H1 (cell line): ENCODE measurements around the gene LSR.

Source experiments
- CHD2 ChIP-seq: IDR thresholded peaks from 2 replicates; pipeline ENCODE4 v1.6.1; 2012; ENCODE audit warnings: low read length, improper control_type of control experiment
- CTCF ChIP-seq, 3 experiments: IDR thresholded peaks; 1 replicate in 2 of 3; 2 replicates in 1 of 3; pipeline versions ENCODE4 v1.5.1 to v1.6.1; 2011; ENCODE audit warnings: low read length in 3 of 3, mild to moderate bottlenecking in 3 of 3, inconsistent platforms in 2 of 3, low read depth in 1 of 3, moderate library complexity in 1 of 3; ENCODE audit not compliant: insufficient read depth in 1 of 3; ENCODE audit errors: control extremely low read depth in 1 of 3
- HDAC2 ChIP-seq, 2 experiments: fragments of 300-600 bp in 1 of 2; sonication (generic) in 1 of 2; IDR thresholded peaks; 2 replicates each; pipeline ENCODE4 v1.6.1; 2011 to 2012; ENCODE audit warnings: low read depth in 2 of 2, low read length in 2 of 2, mild to moderate bottlenecking in 2 of 2, moderate library complexity in 2 of 2, borderline replicate concordance in 1 of 2, inconsistent platforms in 1 of 2
- HDAC6 ChIP-seq: IDR thresholded peaks from one replicate; pipeline ENCODE4 v1.7.1; 2012; ENCODE audit warnings: low read depth, mild to moderate bottlenecking, inconsistent platforms, low read length, moderate library complexity
- JUN ChIP-seq: IDR thresholded peaks from 2 replicates; pipeline ENCODE4 v1.6.1; 2011; ENCODE audit warnings: low read depth, mild to moderate bottlenecking, improper control_type of control experiment, low read length
- MAFK ChIP-seq: IDR thresholded peaks from 2 replicates; pipeline ENCODE4 v1.6.1; 2012; ENCODE audit warnings: low read depth, mild to moderate bottlenecking, improper control_type of control experiment, low read length
- NRF1 ChIP-seq: IDR thresholded peaks from 2 replicates; pipeline ENCODE4 v1.6.1; 2011; ENCODE audit warnings: mild to moderate bottlenecking, low read depth, low read length, improper control_type of control experiment
- POLR2A ChIP-seq, 2 experiments: IDR thresholded peaks; 1 replicate in 1 of 2; 2 replicates in 1 of 2; pipeline ENCODE4 v1.6.1; 2011; ENCODE audit warnings: low read depth in 2 of 2, low read length in 2 of 2, mild to moderate bottlenecking in 2 of 2; ENCODE audit errors: control extremely low read depth in 1 of 2
- SIN3A ChIP-seq, 2 experiments: IDR thresholded peaks in 1 of 2; conservative IDR thresholded peaks in 1 of 2; 2 replicates each; pipeline ENCODE4 v1.6.1; 2011 to 2012; ENCODE audit warnings: low read length in 2 of 2, improper control_type of control experiment in 1 of 2, low read depth in 1 of 2, mild to moderate bottlenecking in 1 of 2
- SUZ12 ChIP-seq: fragments of 200-600 bp; sonication (generic); IDR thresholded peaks from 2 replicates; pipeline ENCODE4 v1.6.1; 2012; ENCODE audit warnings: mild to moderate bottlenecking, inconsistent platforms, low read length, moderate library complexity, mixed read lengths
- TBP ChIP-seq: IDR thresholded peaks from 2 replicates; pipeline ENCODE4 v1.6.1; 2011; ENCODE audit warnings: low read depth, low read length, improper control_type of control experiment
- TEAD4 ChIP-seq: IDR thresholded peaks from 2 replicates; pipeline ENCODE4 v1.6.1; 2012; ENCODE audit warnings: low read depth, low read length, inconsistent platforms, mixed read lengths
- USF2 ChIP-seq: IDR thresholded peaks from 2 replicates; pipeline ENCODE4 v1.6.1; 2011; ENCODE audit warnings: low read length, improper control_type of control experiment

GRCh38 chr19:35209646-35210045, 39.2 kb upstream of the LSR start:
- no peak for TF ChIP-seq HDAC6
- TF ChIP-seq USF2: no peak
- TF ChIP-seq CTCF (IDR thresholded peaks at IDR 0.05; ENCODE audit: control extremely low read depth in 1 of 3, insufficient read depth in 1 of 3, low read depth in 1 of 3, low read length in 3 of 3): no peak
- no peak for TF ChIP-seq POLR2A (IDR thresholded peaks at IDR 0.05; ENCODE audit: control extremely low read depth in 1 of 2, low read depth in 2 of 2, low read length in 2 of 2)
- TF ChIP-seq MAFK: no peak
- no peak for TF ChIP-seq NRF1
- TF ChIP-seq TEAD4: no peak
- no peak for TF ChIP-seq SUZ12
- no peak for TF ChIP-seq TBP
- no peak for TF ChIP-seq CHD2
- TF ChIP-seq SIN3A (conservative IDR thresholded peaks at IDR 0.05 in 1 of 2, IDR thresholded peaks at IDR 0.05 in 1 of 2; ENCODE audit: low read depth in 1 of 2, low read length in 2 of 2): no peak
- TF ChIP-seq HDAC2 (IDR thresholded peaks at IDR 0.05; ENCODE audit: borderline replicate concordance in 1 of 2, low read depth in 2 of 2, low read length in 2 of 2): no peak
- no peak for TF ChIP-seq JUN
